H9 (cell line): ENCODE measurements around the gene ADARB2. TPM values are rescaled to one million over a fixed set of nuclear protein-coding genes. Genes with fewer than 3 reads are reported as not detected.

Experiments
- DNase-seq: peaks from one replicate; pipeline ENCODE4 v3.0.0-alpha.2; 2017
- H2AFZ ChIP-seq: one replicate; pipeline ENCODE4 v1.6.1; 2013; ENCODE audit warnings: mild to moderate bottlenecking, low read length, control low read depth, moderate library complexity
- H2AK5ac ChIP-seq: 2 replicates; pipeline ENCODE4 v1.6.1; 2013; ENCODE audit warnings: low read length, control low read depth, mixed read lengths; ENCODE audit not compliant: insufficient read length
- H2BK120ac ChIP-seq: one replicate; pipeline ENCODE4 v1.6.1; 2013; ENCODE audit warnings: low read depth, mild to moderate bottlenecking, low read length, control low read depth, inconsistent platforms; ENCODE audit not compliant: poor library complexity, severe bottlenecking
- H2BK12ac ChIP-seq: 2 replicates; pipeline ENCODE4 v1.6.1; 2013; ENCODE audit warnings: low read length, control low read depth, mixed read lengths, low read depth; ENCODE audit not compliant: insufficient read length
- H2BK15ac ChIP-seq: 2 replicates; pipeline ENCODE4 v1.6.1; 2013; ENCODE audit warnings: low read depth, low read length, control low read depth
- H2BK20ac ChIP-seq: one replicate; pipeline ENCODE4 v1.6.1; 2013; ENCODE audit warnings: low read depth, mild to moderate bottlenecking, low read length, control low read depth, inconsistent platforms; ENCODE audit not compliant: poor library complexity, severe bottlenecking
- H2BK5ac ChIP-seq: 2 replicates; pipeline ENCODE4 v1.6.1; 2013; ENCODE audit warnings: low read length, control low read depth, mixed read lengths; ENCODE audit not compliant: insufficient read length
- H3K14ac ChIP-seq: 2 replicates; pipeline ENCODE4 v1.6.1; 2013; ENCODE audit warnings: low read length, control low read depth; ENCODE audit not compliant: insufficient read depth
- H3K18ac ChIP-seq: 2 replicates; pipeline ENCODE4 v1.6.1; 2013; ENCODE audit warnings: low read depth, mild to moderate bottlenecking, mixed read lengths, low read length, control low read depth; ENCODE audit not compliant: insufficient read length
- H3K23ac ChIP-seq: 2 replicates; pipeline ENCODE4 v1.6.1; 2013; ENCODE audit warnings: low read length, control low read depth, mixed read lengths, low read depth; ENCODE audit not compliant: insufficient read length
- H3K23me2 ChIP-seq: 2 replicates; pipeline ENCODE4 v1.6.1; 2013; ENCODE audit warnings: low read depth, mild to moderate bottlenecking, mixed read lengths, low read length, control low read depth; ENCODE audit not compliant: insufficient read length, poor library complexity, severe bottlenecking
- H3K27ac ChIP-seq: 2 replicates; pipeline ENCODE4 v1.5.1; 2013; ENCODE audit warnings: low read length, control low read depth, mixed read lengths, low read depth; ENCODE audit not compliant: insufficient read length
- H3K27me3 ChIP-seq: 2 replicates; pipeline ENCODE4 v1.6.1; 2013; ENCODE audit warnings: low read length, control low read depth, inconsistent platforms; ENCODE audit not compliant: insufficient read depth
- H3K4ac ChIP-seq: 2 replicates; pipeline ENCODE4 v1.6.1; 2013; ENCODE audit warnings: low read depth, mild to moderate bottlenecking, control low read depth, inconsistent platforms, low read length, moderate library complexity
- H3K4me1 ChIP-seq: 2 replicates; pipeline ENCODE4 v1.6.1; 2013; ENCODE audit warnings: low read length, control low read depth, inconsistent platforms; ENCODE audit not compliant: insufficient read depth
- H3K4me2 ChIP-seq: 2 replicates; pipeline ENCODE4 v1.6.1; 2013; ENCODE audit warnings: low read length, control low read depth, mixed read lengths; ENCODE audit not compliant: insufficient read length, insufficient read depth
- H3K56ac ChIP-seq: 2 replicates; pipeline ENCODE4 v1.6.1; 2013; ENCODE audit warnings: low read depth, mild to moderate bottlenecking, mixed read lengths, low read length, control low read depth; ENCODE audit not compliant: insufficient read length
- H3K79me1 ChIP-seq: 2 replicates; pipeline ENCODE4 v1.6.1; 2013; ENCODE audit warnings: low read depth, mild to moderate bottlenecking, moderate library complexity, low read length, control low read depth, inconsistent platforms; ENCODE audit not compliant: insufficient read depth, poor library complexity, severe bottlenecking
- H3K79me2 ChIP-seq: 2 replicates; pipeline ENCODE4 v1.6.1; 2013; ENCODE audit warnings: low read length, control low read depth, inconsistent platforms; ENCODE audit not compliant: insufficient read depth
- H3K9ac ChIP-seq: 2 replicates; pipeline ENCODE4 v1.6.1; 2013; ENCODE audit warnings: low read length, control low read depth, mixed read lengths; ENCODE audit not compliant: insufficient read length; ENCODE audit errors: extremely low read depth
- H3K9me3 ChIP-seq: one replicate; pipeline ENCODE4 v1.6.1; 2013; ENCODE audit warnings: low read depth, low read length, inconsistent platforms; ENCODE audit not compliant: control insufficient read depth
- H3T11ph ChIP-seq: one replicate; pipeline ENCODE4 v1.6.1; 2013; ENCODE audit warnings: mild to moderate bottlenecking, low read length, control low read depth, inconsistent platforms
- H4K20me1 ChIP-seq: one replicate; pipeline ENCODE4 v1.6.1; 2013; ENCODE audit not compliant: control insufficient read depth, insufficient read length, insufficient read depth
- H4K5ac ChIP-seq: 2 replicates; pipeline ENCODE4 v1.6.1; 2013; ENCODE audit warnings: low read depth, mild to moderate bottlenecking, mixed read lengths, low read length, control low read depth; ENCODE audit not compliant: insufficient read length
- H4K8ac ChIP-seq: replicated peaks from 2 replicates; pipeline ENCODE4 v1.6.1; 2013; ENCODE audit warnings: low read length, control low read depth, mixed read lengths, low read depth; ENCODE audit not compliant: insufficient read length
- H4K91ac ChIP-seq: 2 replicates; pipeline ENCODE4 v1.6.1; 2013; ENCODE audit warnings: low read depth, mild to moderate bottlenecking, moderate library complexity, mixed read lengths, low read length, control low read depth; ENCODE audit not compliant: insufficient read length
- H3K27ac Mint-ChIP-seq, 3 experiments: 2 replicates in 2 of 3; 3 replicates in 1 of 3; pipeline ENCODE4 v1.8.0; 2020 to 2021; ENCODE audit warnings: mixed read lengths in 3 of 3, mild to moderate bottlenecking in 1 of 3, moderate library complexity in 1 of 3
- H3K27me3 Mint-ChIP-seq: 2 replicates; pipeline ENCODE4 v1.8.0; 2021; ENCODE audit warnings: low read depth, mild to moderate bottlenecking, moderate library complexity, mixed read lengths
- H3K36me3 Mint-ChIP-seq, 3 experiments: 2 replicates in 2 of 3; 3 replicates in 1 of 3; pipeline ENCODE4 v1.8.0; 2020 to 2021; ENCODE audit warnings: low read depth in 3 of 3, mixed read lengths in 3 of 3; ENCODE audit not compliant: insufficient read depth in 1 of 3
- H3K4me1 Mint-ChIP-seq, 2 experiments: 2 replicates each; pipeline ENCODE4 v1.8.0; 2020; ENCODE audit warnings: mixed read lengths in 2 of 2
- H3K4me3 Mint-ChIP-seq, 2 experiments: 2 replicates in 1 of 2; 3 replicates in 1 of 2; pipeline ENCODE4 v1.8.0; 2020 to 2021; ENCODE audit warnings: mild to moderate bottlenecking in 2 of 2, mixed read lengths in 2 of 2, moderate library complexity in 1 of 2
- H3K9me3 Mint-ChIP-seq, 2 experiments: 2 replicates in 1 of 2; 3 replicates in 1 of 2; pipeline ENCODE4 v1.8.0; 2020; ENCODE audit warnings: mild to moderate bottlenecking in 2 of 2, mixed read lengths in 2 of 2, moderate library complexity in 1 of 2
- CTCF ChIP-seq: fragments of 200-600 bp; sonication (generic); conservative IDR thresholded peaks from 3 replicates; pipeline ENCODE4 v1.8.0; 2021; ENCODE audit warnings: antibody characterized with exemption, mild to moderate bottlenecking
- WGBS: extraction: QIAGEN DNeasy Blood & Tissue Kit; methylation state at CpG from one replicate; pipeline ENCODE4 v1.1.7; 2013; ENCODE audit warnings: missing lambda C conversion rate, low lambda C conversion rate, mixed read lengths; ENCODE audit not compliant: insufficient read length; ENCODE audit errors: extremely low coverage; 5-methylcytosine and 5-hydroxymethylcytosine counted together
- total RNA-seq: library from RNA; stranded (reverse); gene quantifications from 2 replicates; pipeline ENCODE4 v1.2.1, GENCODE V29; 2021

ADARB2 gene
- total RNA-seq, 1 experiment from 2014 or later: 0.87 TPM

- H3K14ac ChIP-seq: no peak overlapping the region
- no CpG with 5 or more reads among the region's 22 CpGs for WGBS
- no peak overlapping the region for H2AK5ac ChIP-seq
- Mint-ChIP-seq H3K36me3 (no peaks in the 10 kb centered on the region), H3K27ac (no peak overlapping the region), H3K9me3 (no peaks in the 10 kb centered on the region), H3K27me3 (peaks cover 9% of the 10 kb centered on the region), H3K4me1 (peaks cover 17 to 26% of the 10 kb centered on the region in 2 experiments), H3K4me3 (no peak overlapping the region)
- no peak overlapping the region for H3K27ac ChIP-seq
- H3K18ac ChIP-seq: no peak overlapping the region
- H4K8ac ChIP-seq: no peak overlapping the region
- no peak for DNase-seq
- no peaks in the 10 kb centered on the region for H4K20me1 ChIP-seq
- no peak overlapping the region for H2BK12ac ChIP-seq
- H2AFZ ChIP-seq: no peak overlapping the region
- H2BK15ac ChIP-seq: no peak overlapping the region
- no peaks in the 10 kb centered on the region for H3K23me2 ChIP-seq
- H3T11ph ChIP-seq: no peak overlapping the region
- H3K4ac ChIP-seq: no peak overlapping the region
- H2BK120ac ChIP-seq: no peak overlapping the region
- no peaks in the 10 kb centered on the region for H3K9me3 ChIP-seq
- H4K5ac ChIP-seq: no peak overlapping the region
- H3K4me1 ChIP-seq: peaks cover 2% of the 10 kb centered on the region; the same call in 1 of the 2 replicates
- H3K9ac ChIP-seq: no peak overlapping the region
- no peak overlapping the region for H2BK5ac ChIP-seq
- H4K91ac ChIP-seq: no peak overlapping the region
- no peak overlapping the region for H3K4me2 ChIP-seq
- no peak overlapping the region for H2BK20ac ChIP-seq
- no peak overlapping the region for H3K56ac ChIP-seq
- no peaks in the 10 kb centered on the region for H3K79me2 ChIP-seq
- no peaks in the 10 kb centered on the region for H3K79me1 ChIP-seq
- no peaks in the 10 kb centered on the region for H3K27me3 ChIP-seq
- TF ChIP-seq CTCF: no peak
- H3K23ac ChIP-seq: no peak overlapping the region
These were observed 546.4 kb downstream of the ADARB2 start for GRCh38 chr10:1190791-1191490.
